ENCODE results near the gene SEC11C.
A peak's percentile ranks its signal among the peaks of the same experiment; 100 is the strongest.
"Not testable (repeated sequence)": the region's sequence is repeated elsewhere in the genome, so short reads cannot be mapped to it uniquely, and the experiment has no call there.

SEC11C gene

DNA sequence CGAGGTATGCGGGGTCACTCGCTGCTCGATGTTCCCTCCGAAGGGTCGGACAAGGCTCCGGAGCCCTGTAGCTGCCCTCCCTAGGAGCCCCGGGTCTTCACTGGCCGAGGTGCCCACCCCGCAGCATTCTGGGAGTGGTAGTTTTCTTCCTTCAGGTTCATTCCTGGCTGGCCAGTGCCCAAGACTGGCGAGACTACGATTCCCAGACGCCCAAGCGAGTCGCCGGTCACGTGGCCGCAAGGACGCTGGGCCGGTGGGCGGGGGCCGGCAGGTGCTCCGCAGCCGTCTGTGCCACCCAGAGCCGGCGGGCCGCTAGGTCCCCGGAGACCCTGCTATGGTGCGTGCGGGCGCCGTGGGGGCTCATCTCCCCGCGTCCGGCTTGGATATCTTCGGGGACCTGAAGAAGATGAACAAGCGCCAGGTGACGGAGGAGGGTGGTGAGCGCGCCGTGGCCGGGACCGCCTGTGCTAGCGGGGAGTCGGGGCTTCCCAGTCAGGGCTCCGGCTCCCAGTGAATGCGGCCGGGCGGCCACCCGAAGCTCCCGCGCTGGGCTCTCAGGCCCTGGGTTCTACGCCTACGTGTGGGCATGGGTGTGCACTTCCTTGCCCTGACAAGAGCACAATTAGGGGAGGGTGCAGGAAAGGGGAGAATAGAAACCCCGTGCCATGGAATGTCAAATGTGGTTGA, at the start of gene SEC11C:
SEC11C (plus strand) TSS at position 270 of the 687 bp plus-strand sequence; CDS start at position 335, 65 bp downstream.
- DNase-seq (ENCODE audit: low spot score) = peak; percentile 98

GRCh38 chr18:59090966-59091603, 48.6 kb upstream of the SEC11C start:
- no peak for DNase-seq (ENCODE audit: low spot score)

DNA sequence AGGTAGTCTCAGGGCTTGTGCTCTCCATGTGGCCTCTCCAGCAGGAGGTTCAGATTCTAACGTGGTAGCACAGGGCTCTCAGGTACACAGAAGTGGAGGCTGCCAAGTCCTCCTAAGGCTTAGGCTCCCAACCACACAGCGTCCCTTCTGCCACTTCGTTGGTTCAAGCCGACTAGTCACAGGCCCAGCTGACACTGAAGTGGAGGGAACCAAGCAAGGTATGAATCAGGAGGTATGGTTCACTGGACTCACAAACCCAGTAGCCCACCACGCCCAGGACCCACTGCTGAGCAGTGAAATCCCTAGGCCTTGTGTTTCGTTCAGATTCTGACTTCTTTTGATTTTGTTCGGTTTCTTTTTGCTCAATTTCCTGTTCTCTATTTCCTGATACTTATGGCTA, 46.0 kb upstream of the SEC11C start:
- no peak for DNase-seq (ENCODE audit: low spot score)

DNA sequence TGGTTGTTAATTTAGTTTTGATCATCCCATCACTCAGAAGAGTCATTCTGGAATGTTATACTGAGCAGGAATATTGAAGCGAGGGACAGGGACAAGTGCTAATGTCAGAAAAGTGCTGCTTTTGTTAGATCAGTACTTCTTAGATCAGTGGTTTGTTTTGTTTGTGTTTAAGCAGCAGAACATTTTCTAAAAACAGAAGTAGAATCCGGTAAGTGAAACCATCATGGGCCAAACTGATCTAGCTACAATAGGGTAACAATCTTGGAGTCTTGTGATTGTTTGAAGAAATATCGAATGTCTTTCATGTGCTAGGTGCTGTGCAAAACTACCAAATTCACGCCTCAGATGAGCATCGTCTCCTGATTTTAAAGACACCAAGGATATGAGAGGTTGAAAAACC, 45.1 kb upstream of the SEC11C start:
- no peak for DNase-seq (ENCODE audit: low spot score)

DNA sequence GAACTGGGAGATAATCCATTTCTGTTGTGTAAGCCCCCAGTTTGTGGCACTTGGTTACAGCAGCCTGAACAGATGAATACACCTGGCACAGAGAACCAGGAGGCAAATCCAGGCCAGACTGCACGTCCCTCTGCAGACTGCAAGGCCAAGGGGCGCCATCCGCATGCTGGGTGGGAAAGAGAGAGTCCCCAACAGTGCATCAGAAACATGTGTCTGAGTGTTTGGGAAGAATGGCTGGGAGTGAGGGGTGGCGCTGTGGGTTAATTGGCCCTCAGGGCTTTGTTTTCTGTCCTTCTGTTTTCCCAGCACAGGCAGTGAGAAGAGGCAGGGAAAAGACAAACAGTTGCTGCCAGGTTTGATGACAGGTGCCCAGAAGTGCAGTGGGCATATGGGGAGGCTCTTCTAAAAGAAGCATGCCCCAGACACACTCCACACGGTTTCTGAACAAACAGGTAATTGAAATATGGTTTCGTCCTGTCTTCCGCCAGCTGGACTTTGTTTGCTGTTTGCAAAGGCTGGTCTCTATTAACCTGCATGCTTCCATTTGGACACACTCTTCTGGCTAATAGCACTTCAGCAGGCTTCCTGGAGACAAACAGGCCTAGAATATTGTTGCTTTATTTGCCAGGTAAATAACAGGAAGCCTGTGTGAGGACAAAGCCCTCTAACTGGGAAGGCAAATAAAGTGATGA, 43.4 kb upstream of the SEC11C start:
- no peak for DNase-seq (ENCODE audit: low spot score)

GRCh38 chr18:59101830-59102414, 37.8 kb upstream of the SEC11C start:
- DNase-seq (ENCODE audit: low spot score) = no peak

- no peak for DNase-seq (ENCODE audit: low spot score)
These were observed 30.3 kb upstream of the SEC11C start for GRCh38 chr18:59109375-59109774.

- DNase-seq (ENCODE audit: low spot score) = no peak
These were observed 25.5 kb upstream of the SEC11C start for GRCh38 chr18:59114160-59114559.

DNA sequence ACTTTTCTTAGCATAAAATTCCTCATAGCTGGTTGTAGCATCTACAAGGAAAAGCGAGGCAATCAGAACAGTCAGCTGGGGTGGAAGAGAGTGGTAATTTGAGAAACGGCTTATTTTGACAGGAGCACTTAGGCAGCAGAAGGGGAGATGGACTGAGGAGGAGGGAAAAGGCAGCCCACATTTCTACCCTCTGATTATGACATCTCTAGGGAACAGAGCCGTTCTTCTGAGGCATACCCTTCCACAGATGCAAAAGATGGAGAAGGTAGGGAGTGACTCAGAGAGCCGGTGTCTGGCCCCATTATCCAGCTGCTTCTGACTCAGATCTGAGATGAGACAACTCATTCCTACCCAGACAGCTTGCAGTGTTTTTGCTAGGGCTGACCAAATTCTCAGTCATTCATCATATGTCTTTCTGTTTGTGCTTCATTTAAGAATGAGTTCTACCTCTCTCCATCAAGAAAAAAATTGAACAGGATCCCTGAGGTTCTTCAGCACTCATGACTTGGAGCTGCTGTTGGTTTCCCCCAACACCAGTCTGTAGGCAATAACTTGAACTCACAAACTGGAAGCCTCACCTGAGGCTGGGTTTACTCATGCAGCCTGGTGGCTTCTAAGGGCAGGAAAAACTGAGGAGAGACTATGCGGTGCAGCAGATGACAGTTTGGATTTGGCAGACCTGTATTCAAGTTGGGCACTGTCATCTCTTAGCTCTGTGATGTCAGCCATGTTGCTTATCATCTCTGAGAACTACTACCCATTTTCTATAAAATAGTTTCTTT, 15.9 kb upstream of the SEC11C start:
- peak; percentile 82 for DNase-seq (ENCODE audit: low spot score)

- DNase-seq (ENCODE audit: low spot score) = no peak
These were observed 15.3 kb upstream of the SEC11C start for GRCh38 chr18:59124370-59124704.

GRCh38 chr18:59127047-59127446, 12.6 kb upstream of the SEC11C start:
- DNase-seq (ENCODE audit: low spot score) = no peak

- DNase-seq (ENCODE audit: low spot score) = no peak
These were observed 9.6 kb upstream of the SEC11C start for GRCh38 chr18:59129951-59130703.

GRCh38 chr18:59132810-59133465, 6.7 kb upstream of the SEC11C start:
- no peak for DNase-seq (ENCODE audit: low spot score)

DNA sequence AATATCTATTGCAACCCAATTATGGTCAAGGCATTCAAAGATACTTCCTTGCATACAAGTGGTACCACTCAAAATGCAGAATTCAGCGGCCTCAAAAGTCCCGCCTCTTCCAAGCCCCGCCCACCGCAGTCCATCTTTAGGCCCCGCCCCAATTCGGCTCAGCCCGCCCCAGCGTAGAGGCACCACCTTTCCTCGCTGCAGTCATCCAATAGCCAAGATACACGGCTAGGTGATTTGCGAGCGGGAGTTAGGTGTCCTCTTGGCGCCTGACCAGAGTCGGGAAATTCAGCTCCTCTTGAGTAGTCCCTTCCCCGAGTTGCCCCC, 431 bp upstream of the SEC11C start:
- peak; percentile 94 for DNase-seq (ENCODE audit: low spot score)

DNA sequence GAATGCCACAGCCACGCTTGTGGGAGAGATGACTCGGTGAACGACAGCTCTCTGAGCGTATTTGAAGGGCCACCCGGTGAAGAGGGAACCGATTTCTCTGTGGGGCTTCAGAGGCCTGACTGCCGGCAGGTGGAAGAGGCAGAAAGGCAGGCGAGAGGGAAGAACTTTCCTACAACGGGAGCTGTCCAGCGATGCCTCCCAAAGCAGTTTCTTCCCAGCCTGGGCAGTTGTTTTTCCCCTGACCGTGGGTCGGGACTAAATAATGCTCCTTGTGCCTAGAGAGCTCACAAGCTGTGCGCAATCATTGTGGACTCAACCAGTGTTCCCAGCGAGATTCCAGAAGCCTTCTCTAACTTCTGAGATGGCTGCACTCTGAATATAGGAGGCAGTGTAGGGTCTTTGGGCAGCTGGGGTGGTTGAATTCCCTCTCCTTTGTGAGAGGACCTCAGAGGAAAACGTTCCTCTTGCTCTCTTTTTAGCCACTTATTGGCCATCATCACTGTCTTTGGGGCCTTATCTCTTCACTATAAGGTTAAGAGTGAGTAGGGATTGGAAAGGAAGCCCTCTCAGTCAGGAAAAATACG, 710 bp downstream of the SEC11C start:
- no peak for DNase-seq (ENCODE audit: low spot score)

DNA sequence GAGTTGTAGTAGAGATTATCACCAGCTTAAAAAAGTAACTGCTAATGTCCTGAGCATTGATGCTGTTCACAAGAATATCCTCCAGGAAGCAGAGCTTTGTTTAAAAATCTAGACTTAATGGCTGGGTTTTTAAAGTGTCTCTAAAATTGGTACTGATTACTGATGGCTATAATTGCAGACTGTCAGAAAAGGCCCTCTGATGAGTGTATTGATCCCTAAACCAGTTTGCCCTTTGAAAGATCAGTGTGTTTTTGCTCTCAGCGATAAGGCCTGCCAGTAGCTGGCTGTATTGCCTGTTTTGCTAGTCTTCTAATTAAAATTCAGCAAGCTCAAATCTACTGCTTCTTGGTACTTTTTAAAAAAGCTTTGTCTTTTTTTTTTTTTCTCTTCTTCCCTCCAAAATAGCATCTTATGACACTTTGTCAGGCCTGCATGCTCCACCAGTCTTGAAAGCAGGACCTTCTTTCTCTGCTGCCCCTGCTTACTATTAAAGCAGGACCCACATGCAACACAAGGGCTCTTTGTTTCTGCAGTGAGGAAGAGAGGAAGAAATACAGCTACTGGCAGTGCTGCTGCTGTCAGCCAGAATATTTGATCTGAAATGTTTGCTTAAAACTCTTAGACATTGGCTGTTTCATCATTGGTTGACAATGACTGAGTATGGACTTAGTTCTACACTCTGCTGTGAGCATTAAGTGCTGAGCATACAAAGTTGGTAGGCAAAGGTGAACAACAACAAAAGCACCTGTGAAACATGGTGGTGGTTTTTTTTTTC, 1.8 kb downstream of the SEC11C start:
- DNase-seq (ENCODE audit: low spot score) = peak; percentile 40

DNA sequence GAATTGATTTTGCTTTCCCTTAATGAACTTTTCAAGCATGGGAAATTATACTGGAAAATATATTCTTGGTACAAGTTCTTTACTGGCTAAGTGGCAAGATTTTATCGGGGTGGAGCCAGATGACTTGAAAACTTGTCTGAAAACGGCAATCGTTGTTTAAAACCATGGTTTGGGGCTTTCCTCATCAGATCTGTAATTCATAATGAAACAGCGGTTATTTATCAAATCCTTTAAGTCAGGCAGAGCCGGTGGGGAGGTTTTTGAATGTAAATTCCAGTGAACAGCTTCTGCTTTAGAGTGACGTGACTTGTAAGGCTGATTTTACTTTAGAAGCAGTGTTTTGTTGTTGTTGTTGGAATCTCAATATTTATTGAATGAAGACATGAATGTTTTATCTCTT, 2.6 kb downstream of the SEC11C start:
- peak; percentile 83 for DNase-seq (ENCODE audit: low spot score)

DNA sequence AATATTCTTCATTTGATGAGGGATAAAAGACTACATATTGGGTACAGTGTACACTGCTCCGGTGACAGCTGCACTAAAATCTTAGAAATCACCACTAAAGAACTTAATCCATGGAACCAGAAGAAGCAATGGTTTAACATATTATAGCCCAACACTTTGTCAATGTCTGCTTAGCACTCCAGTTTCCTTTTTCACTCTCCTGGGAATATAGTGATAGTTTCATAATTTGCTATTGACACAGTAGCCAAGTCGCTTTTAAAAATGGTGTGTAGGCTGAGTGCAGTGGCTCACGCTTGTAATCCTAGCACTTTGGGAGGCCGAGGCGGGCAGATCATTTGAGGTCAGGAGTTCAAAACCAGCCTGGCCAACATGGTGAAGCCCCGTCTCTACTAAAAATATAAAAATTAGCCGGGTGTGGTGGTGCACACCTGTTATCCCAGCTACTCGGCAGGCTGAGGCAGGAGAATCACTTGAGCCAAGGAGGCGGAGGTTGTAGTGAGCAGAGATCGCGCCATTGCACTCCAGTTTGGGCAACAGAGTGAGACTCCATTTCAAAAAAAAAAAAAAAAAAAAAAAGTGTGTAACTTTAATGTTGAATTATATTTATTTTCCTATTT, 3.2 kb downstream of the SEC11C start:
- DNase-seq (ENCODE audit: low spot score) = not testable (repeated sequence)

- peak; percentile 42 for DNase-seq (ENCODE audit: low spot score)
These were observed 3.8 kb downstream of the SEC11C start for GRCh38 chr18:59143441-59143840.
